Keratinocyte (primary cell): ENCODE measurements around the gene RAP1GAP2. TPM values are rescaled to one million over a fixed set of nuclear protein-coding genes. Genes with fewer than 3 reads are reported as not detected.

ENCODE experiments used
- DNase-seq: peaks from one replicate; pipeline ENCODE4 v3.0.0-alpha.2; 2011; ENCODE audit warnings: low read depth, missing footprints, low spot score
- FAIRE-seq: peaks from 2 replicates; lab custom pipeline; 2011; peaks lifted over from hg19 to GRCh38; lab: Jason Lieb, UNC
- H2AFZ ChIP-seq: 2 replicates; pipeline ENCODE4 v1.6.0; 2012; ENCODE audit warnings: low read length, control low read depth, inconsistent platforms; ENCODE audit not compliant: control insufficient read depth
- H3K27ac ChIP-seq: 2 replicates; pipeline ENCODE4 v1.5.1; 2011; ENCODE audit warnings: low read length; ENCODE audit not compliant: control insufficient read depth, insufficient read depth
- H3K27me3 ChIP-seq: 3 replicates; pipeline ENCODE4 v1.6.0; 2011; ENCODE audit warnings: low read length; ENCODE audit not compliant: control insufficient read depth, insufficient read depth; ENCODE audit errors: extremely low read depth
- H3K36me3 ChIP-seq, 2 experiments: 2 replicates in 1 of 2; 3 replicates in 1 of 2; pipeline ENCODE4 v1.5.1; 2011; ENCODE audit warnings: low read length in 2 of 2, mild to moderate bottlenecking in 1 of 2; ENCODE audit not compliant: control insufficient read depth in 2 of 2, insufficient read depth in 2 of 2; ENCODE audit errors: extremely low read depth in 1 of 2
- H3K4me1 ChIP-seq: 3 replicates; pipeline ENCODE4 v1.5.1; 2011; ENCODE audit warnings: low read length; ENCODE audit not compliant: control insufficient read depth, insufficient read depth; ENCODE audit errors: extremely low read depth
- H3K4me2 ChIP-seq: 3 replicates; pipeline ENCODE4 v1.6.0; 2011; ENCODE audit warnings: low read depth, low read length; ENCODE audit not compliant: control insufficient read depth, insufficient read depth; ENCODE audit errors: extremely low read depth
- H3K4me3 ChIP-seq, 3 experiments: fragments of 200-600 bp in 1 of 3; sonication (generic) in 1 of 3; 2 replicates in 2 of 3; 3 replicates in 1 of 3; pipeline ENCODE4 v1.5.1; 2011 to 2016; ENCODE audit warnings: low read length in 3 of 3, mild to moderate bottlenecking in 3 of 3, control low read depth in 2 of 3, inconsistent platforms in 1 of 3, low read depth in 1 of 3, mixed read lengths in 1 of 3, mixed run types in 1 of 3, moderate library complexity in 1 of 3; ENCODE audit not compliant: control insufficient read depth in 2 of 3, insufficient read depth in 2 of 3; ENCODE audit errors: extremely low read depth in 1 of 3
- H3K79me2 ChIP-seq: 2 replicates; pipeline ENCODE4 v1.6.0; 2012; ENCODE audit warnings: low read length; ENCODE audit not compliant: control insufficient read depth, insufficient read depth
- H3K9ac ChIP-seq: 3 replicates; pipeline ENCODE4 v1.6.0; 2011; ENCODE audit warnings: low read length; ENCODE audit not compliant: control insufficient read depth, insufficient read depth; ENCODE audit errors: extremely low read depth
- H3K9me1 ChIP-seq: 3 replicates; pipeline ENCODE4 v1.6.0; 2011; ENCODE audit warnings: low read length; ENCODE audit not compliant: control insufficient read depth, insufficient read depth; ENCODE audit errors: extremely low read depth
- H3K9me3 ChIP-seq: 2 replicates; pipeline ENCODE4 v1.5.1; 2012; ENCODE audit warnings: low read depth, low read length; ENCODE audit not compliant: control insufficient read depth
- H4K20me1 ChIP-seq: 3 replicates; pipeline ENCODE4 v1.6.0; 2011; ENCODE audit warnings: low read length; ENCODE audit not compliant: control insufficient read depth, insufficient read depth; ENCODE audit errors: extremely low read depth
- CTCF ChIP-seq, 3 experiments: IDR thresholded peaks in 1 of 3; conservative IDR thresholded peaks in 1 of 3; optimal IDR thresholded peaks in 1 of 3; 2 replicates in 2 of 3; 3 replicates in 1 of 3; pipeline versions ENCODE3 to v1.5.1; 2011; ENCODE audit warnings: low read length in 3 of 3, mild to moderate bottlenecking in 3 of 3, moderate library complexity in 2 of 3, control low read depth in 1 of 3, inconsistent platforms in 1 of 3; ENCODE audit not compliant: insufficient read depth in 2 of 3; ENCODE audit errors: extremely low read depth in 1 of 3
- EZH2 ChIP-seq: IDR thresholded peaks from one replicate; pipeline ENCODE4 v1.6.1; 2012; ENCODE audit warnings: inconsistent platforms, mild to moderate bottlenecking, low read length, moderate library complexity
- dilution Hi-C: fragments of 300-500 bp; cut with MboI; formaldehyde crosslinking; loops from one replicate; pipeline ENCODE4 v1.7.0; 2020; ENCODE audit warnings: low sequenced_read_pairs; ENCODE audit not compliant: extremely low pct_ligation_motif_present
- polyA plus RNA-seq, 5 experiments: library from polyadenylated mRNA; depleted of rRNA in 3 of 5; stranded (reverse) in 3 of 5; stranded (forward) in 1 of 5; unstranded in 1 of 5; fragments of >200 nt; gene quantifications; 1 replicate in 1 of 5; 2 replicates in 3 of 5; 3 replicates in 1 of 5; pipeline versions ENCODE4 v1.2.1 to v1.2.3, GENCODE V29; 2011 to 2012; ENCODE audit warnings: missing spikeins in 2 of 5, low read depth in 1 of 5, low replicate concordance in 1 of 5

RAP1GAP2 gene
- polyA plus RNA-seq, 1 donor (not counting 4 experiments of a cell fraction or from before 2014, with no cell fraction given): 13.6 TPM

GRCh38 chr17:2860883-2861282 is 64.6 kb downstream of the RAP1GAP2 start:
- H3K27ac ChIP-seq: no peak overlapping the region
- H3K4me2 ChIP-seq: no peak overlapping the region
- H3K9me3 ChIP-seq: no peaks in the 10 kb centered on the region
- no peak for DNase-seq
- no peak overlapping the region for H2AFZ ChIP-seq
- H3K4me1 ChIP-seq: no peaks in the 10 kb centered on the region
- no peak overlapping the region for H3K4me3 ChIP-seq
- H3K27me3 ChIP-seq: no peaks in the 10 kb centered on the region
- peaks cover 6 to 9% of the 10 kb centered on the region in 2 experiments for H3K36me3 ChIP-seq
- no peak for TF ChIP-seq EZH2
- TF ChIP-seq CTCF (optimal IDR thresholded peaks at IDR 0.05 in 1 of 3, IDR thresholded peaks at IDR 0.05 in 1 of 3, conservative IDR thresholded peaks at IDR 0.05 in 1 of 3; ENCODE audit: extremely low read depth in 1 of 3, insufficient read depth in 2 of 3, low read length in 3 of 3): no peak
- dilution Hi-C loops: no loop called here
- no peaks in the 10 kb centered on the region for H4K20me1 ChIP-seq
- peaks cover 73% of the 10 kb centered on the region for H3K79me2 ChIP-seq
- no peak overlapping the region for H3K9ac ChIP-seq
- FAIRE-seq: no peak
- H3K9me1 ChIP-seq: peaks cover 4% of the 10 kb centered on the region

- Histone ChIP-seq H2AFZ (no peak overlapping the region), H3K4me2 (no peak overlapping the region), H4K20me1 (no peaks in the 10 kb centered on the region), H3K4me3 (no peak overlapping the region), H3K4me1 (no peaks in the 10 kb centered on the region), H3K9me1 (peaks cover 2% of the 10 kb centered on the region), H3K9me3 (no peaks in the 10 kb centered on the region), H3K36me3 (peaks cover 4 to 6% of the 10 kb centered on the region in 2 experiments), H3K79me2 (peaks cover 62% of the 10 kb centered on the region), H3K27me3 (no peaks in the 10 kb centered on the region), H3K27ac (no peak overlapping the region), H3K9ac (no peak overlapping the region)
- dilution Hi-C loops: no loop called here
- FAIRE-seq (no peak), DNase-seq (no peak)
- TF ChIP-seq CTCF (optimal IDR thresholded peaks at IDR 0.05 in 1 of 3, IDR thresholded peaks at IDR 0.05 in 1 of 3, conservative IDR thresholded peaks at IDR 0.05 in 1 of 3; ENCODE audit: extremely low read depth in 1 of 3, insufficient read depth in 2 of 3, low read length in 3 of 3) (no peak), EZH2 (no peak)
These were observed 66.0 kb downstream of the RAP1GAP2 start for GRCh38 chr17:2862197-2862596.
